CD4-positive, alpha-beta T cell treated with Interleukin-2 at 100 ng/mL for 4 hours (primary cell): ENCODE data around the gene SCG5.

Source experiments
- DNase-seq: peaks from one replicate; pipeline ENCODE4 v3.0.0-alpha.2; 2020; ENCODE audit warnings: low spot score

SCG5 gene

GRCh38 chr15:32659340-32660155 is 18.0 kb downstream of the SCG5 start:
- no peak for DNase-seq

DNA sequence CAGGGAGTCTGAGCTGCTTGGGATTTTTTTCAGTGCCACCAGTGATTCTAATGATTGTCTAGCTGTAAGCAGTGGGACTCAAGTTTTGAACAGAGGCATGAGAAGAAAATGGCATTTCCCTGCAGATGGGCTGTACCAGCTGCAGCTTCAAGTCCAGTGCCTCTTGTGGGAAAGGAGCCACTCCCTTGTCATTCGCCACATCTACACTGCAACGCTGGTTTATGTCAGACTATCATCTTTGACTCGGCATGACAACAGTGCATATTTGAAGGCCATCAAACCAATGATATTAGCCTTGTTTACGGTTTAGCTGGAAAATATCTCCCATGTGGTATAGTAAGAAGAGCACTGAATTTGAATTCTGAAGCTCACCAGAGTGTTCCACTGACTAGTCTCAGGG is 22.2 kb downstream of the SCG5 start:
- DNase-seq, result no peak

GRCh38 chr15:32664796-32665195 is 23.3 kb downstream of the SCG5 start:
- DNase-seq, result no peak

GRCh38 chr15:32667321-32667720 is 25.8 kb downstream of the SCG5 start:
- DNase-seq, result no peak

- DNase-seq, result no peak
Observed at GRCh38 chr15:32668942-32669341, 27.4 kb downstream of the SCG5 start.

- DNase-seq, result no peak
Observed at GRCh38 chr15:32669896-32670611, 28.5 kb downstream of the SCG5 start.

DNA sequence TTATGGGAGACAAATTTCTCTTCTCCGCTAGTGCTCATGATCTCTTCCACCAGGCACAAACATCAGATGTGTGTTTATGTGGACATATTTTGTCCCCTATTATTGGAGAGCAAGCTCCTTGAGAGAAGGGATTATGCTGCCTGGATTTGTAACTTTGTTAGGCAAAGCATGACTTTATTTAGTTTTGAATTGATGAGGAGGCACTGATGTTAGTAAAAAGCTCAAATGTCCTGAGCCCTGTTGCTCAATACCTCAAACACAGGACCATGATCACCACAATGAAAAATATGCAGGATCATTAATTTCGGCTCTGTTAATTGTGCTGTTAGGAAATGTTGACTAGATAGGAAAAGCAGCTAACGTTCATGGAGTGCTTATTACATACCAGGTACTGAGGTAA is 29.1 kb downstream of the SCG5 start:
- DNase-seq, result no peak

- no peak for DNase-seq
Observed at GRCh38 chr15:32671339-32672325, 30.1 kb downstream of the SCG5 start.

GRCh38 chr15:32674681-32675080 is 33.2 kb downstream of the SCG5 start:
- no peak for DNase-seq

- DNase-seq, result no peak
Observed at GRCh38 chr15:32675466-32675865, 34.0 kb downstream of the SCG5 start.

DNA sequence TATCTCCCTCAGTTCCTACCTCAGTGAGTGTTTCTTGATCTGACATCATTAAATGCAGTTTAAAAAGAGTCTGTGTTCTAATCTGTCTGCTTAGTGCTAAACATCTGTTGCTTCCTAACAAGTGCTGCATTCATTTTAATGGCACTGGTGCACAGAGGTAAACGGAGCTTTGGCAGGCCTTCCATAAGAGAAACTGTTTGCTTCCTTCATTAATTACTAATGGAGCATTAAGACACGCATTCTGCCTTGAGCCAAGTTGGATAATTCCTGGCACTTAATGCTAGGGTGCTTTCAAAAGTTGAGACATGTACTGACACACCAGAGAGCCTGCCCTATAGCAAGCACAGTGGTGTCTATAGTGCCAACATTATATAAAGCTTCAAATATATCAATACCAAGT is 34.7 kb downstream of the SCG5 start:
- DNase-seq, result no peak

DNA sequence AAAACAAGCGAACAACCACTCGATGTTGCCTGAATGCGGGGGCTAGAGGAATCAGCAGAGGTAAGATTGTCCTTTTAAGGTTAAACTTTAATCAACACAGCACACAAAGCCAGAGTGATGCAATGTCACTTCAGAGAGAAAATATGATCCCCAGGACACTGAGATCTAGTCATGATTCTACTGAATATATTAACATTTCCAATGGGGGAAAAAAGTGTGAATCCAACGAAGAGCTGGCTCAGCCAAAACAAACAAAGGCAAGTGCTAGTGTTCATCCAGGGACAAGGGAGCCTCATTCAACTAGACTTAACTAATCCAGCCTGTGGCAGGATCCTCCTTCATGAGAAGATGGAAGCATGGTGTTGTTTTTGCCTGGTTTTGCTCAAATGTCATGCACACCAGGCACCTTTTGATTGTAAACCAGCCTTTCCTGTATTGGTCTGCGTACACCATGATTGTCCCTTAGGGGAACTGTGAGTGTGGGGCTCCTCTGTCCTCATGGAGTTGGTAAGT is 35.8 kb downstream of the SCG5 start:
- DNase-seq, result no peak

DNA sequence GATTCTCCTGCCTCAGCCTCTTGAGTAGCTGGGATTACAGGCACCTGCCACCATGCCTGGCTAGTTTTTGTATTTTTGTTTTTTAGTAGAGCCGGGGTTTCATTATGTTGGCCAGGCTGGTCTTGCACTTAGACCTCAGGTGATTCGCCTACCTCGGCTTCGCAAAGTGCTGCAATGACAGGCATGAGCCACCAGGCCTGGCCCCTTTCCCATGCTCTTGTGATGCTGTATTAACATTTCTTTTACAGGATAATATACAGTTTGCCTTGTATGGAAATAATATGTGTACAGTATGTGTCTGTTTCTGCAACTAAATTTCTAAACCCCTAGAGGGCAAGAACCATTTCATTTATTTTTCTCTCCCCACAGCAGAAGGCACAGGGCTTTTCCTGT is 37.8 kb downstream of the SCG5 start:
- no peak for DNase-seq

GRCh38 chr15:32682569-32682968 is 41.1 kb downstream of the SCG5 start:
- DNase-seq, result no peak

GRCh38 chr15:32682977-32683630 is 41.6 kb downstream of the SCG5 start:
- DNase-seq, result no peak

- DNase-seq, result no peak
Observed at GRCh38 chr15:32683906-32684584, 42.5 kb downstream of the SCG5 start.

- DNase-seq, result no peak
Observed at GRCh38 chr15:32685576-32685975, 44.1 kb downstream of the SCG5 start.

GRCh38 chr15:32687556-32687955 is 46.0 kb downstream of the SCG5 start:
- no peak for DNase-seq

DNA sequence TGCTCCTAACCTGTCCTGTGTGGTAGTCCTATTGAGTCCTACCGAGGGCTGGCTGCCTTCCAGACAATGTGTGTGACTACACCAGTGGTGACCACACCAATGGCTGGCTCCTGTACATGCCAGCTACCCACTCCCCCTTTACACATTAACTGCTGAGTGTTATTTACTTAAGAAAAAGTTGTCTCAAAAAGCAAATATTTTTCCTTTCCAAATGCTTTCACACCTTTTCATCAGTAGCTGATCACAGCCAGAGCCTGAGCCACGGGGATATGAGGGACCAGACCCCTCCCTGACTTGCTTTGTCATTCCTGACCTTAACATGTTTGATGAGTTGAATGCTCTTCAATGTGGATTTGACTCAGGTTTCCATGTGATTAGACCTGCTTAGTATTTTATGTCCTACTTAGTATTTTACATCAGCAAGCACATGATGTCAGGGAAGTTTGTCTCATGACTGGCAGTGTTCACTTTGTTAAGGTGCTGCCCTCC is 46.7 kb downstream of the SCG5 start:
- no peak for DNase-seq

DNA sequence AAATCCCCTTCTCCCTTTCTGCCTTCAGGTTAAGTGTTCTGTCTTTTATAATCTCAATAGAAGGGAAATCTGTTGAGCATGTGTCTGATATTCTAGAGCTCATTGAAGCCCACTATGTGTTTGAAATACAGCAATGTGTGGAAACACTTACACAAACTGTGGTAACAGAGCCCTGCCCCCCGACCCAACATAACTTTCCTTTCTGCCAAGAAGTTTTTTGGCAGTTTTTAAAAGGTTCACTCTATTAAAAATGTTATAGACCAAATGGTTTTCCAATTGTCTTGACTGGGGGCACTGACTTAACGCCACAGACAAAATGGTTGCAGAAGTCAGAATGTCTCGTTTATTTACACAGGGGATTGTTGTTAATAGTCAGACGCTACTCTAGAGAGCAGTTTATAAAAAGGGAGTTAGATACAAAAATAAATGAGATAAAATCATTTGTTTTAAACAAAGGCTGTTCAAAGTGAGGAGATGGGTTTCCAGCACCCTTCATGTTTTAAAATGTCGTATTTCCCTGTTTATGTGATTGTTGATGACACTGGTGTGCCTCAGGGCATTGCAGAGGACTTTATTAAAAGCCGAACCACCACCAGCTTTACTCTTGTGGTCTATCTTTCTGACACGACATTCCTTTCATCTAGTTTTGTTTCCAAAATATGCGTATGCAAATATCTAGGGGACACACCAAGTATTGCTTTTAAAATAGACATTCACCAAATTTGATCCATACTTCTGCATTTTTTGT is 49.6 kb downstream of the SCG5 start:
- DNase-seq, result no peak
